Testis (tissue), 3 donors: ENCODE measurements around the gene DFFB. TPM values are rescaled to one million over a fixed set of nuclear protein-coding genes. Genes with fewer than 3 reads are reported as not detected.

Experiments used
- DNase-seq: peaks from one replicate; pipeline ENCODE4 v3.0.0-alpha.2; 2019
- H3K27ac ChIP-seq, 2 donors: fragments of 200-600 bp; sonication (generic); one replicate each; pipeline ENCODE4 v1.5.1; 2019
- H3K27me3 ChIP-seq: fragments of 200-600 bp; sonication (generic); one replicate; pipeline ENCODE4 v1.5.1; 2019
- H3K36me3 ChIP-seq: fragments of 200-600 bp; sonication (generic); one replicate; pipeline ENCODE4 v1.5.1; 2017; ENCODE audit warnings: low read depth; ENCODE audit errors: missing control alignments
- H3K4me1 ChIP-seq: fragments of 200-600 bp; sonication (generic); one replicate; pipeline ENCODE4 v1.5.1; 2019
- H3K4me3 ChIP-seq, 2 donors: fragments of 200-600 bp; sonication (generic); one replicate each; pipeline ENCODE4 v1.5.1; 2017 to 2019
- H3K9me3 ChIP-seq: fragments of 200-600 bp; sonication (generic); one replicate; pipeline ENCODE4 v1.5.1; 2017
- CTCF ChIP-seq, 3 experiments: fragments of 450-650 bp in 2 of 3; fragments of 200-600 bp in 1 of 3; sonication (generic) in 1 of 3; IDR thresholded peaks; one replicate each; pipeline ENCODE4 v1.5.1; 2016 to 2019; ENCODE audit warnings: antibody characterized with exemption in 3 of 3, mild to moderate bottlenecking in 2 of 3, moderate library complexity in 1 of 3
- POLR2A ChIP-seq: fragments of 450-650 bp; IDR thresholded peaks from one replicate; pipeline ENCODE4 v1.6.1; 2017; ENCODE audit warnings: antibody characterized with exemption, mild to moderate bottlenecking, moderate library complexity
- WGBS, 2 donors: methylation state at CpG; one replicate each; pipeline ENCODE4 v1.1.5; 2018; 5-methylcytosine and 5-hydroxymethylcytosine counted together
- intact Hi-C: fragments of 100-400 bp; cut with DNase I; formaldehyde crosslinking; loops from one replicate; pipeline ENCODE4 v1.15.1; 2023; ENCODE audit warnings: low total_unique reads
- polyA plus RNA-seq: library from polyadenylated mRNA; stranded (reverse); fragments of 350-450 nt; fragmentation: Illumina TruSeq; extraction: RNeasy Lipid Tissue Mini Kit (QIAGEN cat#74804); gene quantifications from one replicate; pipeline ENCODE4 v1.2.3, GENCODE V29; 2014; ENCODE audit warnings: low read depth, low replicate concordance; ENCODE audit not compliant: insufficient read depth
- total RNA-seq, 2 donors: library from RNA; depleted of rRNA; stranded (reverse); fragments of >200 nt; gene quantifications; one replicate each; pipeline ENCODE4 v1.2.3, GENCODE V29; 2016

DFFB gene
- total and polyA plus RNA-seq, 3 donors from 2014 or later = 3.4 to 8.4 (median 6.9) TPM

GRCh38 chr1:3872546-3872945, 15.3 kb downstream of the DFFB start:
- TF ChIP-seq CTCF (IDR thresholded peaks at IDR 0.05) = no peak
- no peaks in the 10 kb centered on the region for H3K36me3 ChIP-seq

GRCh38 chr1:3874736-3875135, 17.5 kb downstream of the DFFB start:
- no peaks in the 10 kb centered on the region for H3K27me3 ChIP-seq
- H3K36me3 ChIP-seq = no peaks in the 10 kb centered on the region
- WGBS, 2 donors = 93 to 94% methylated on average over 23 of the region's 23 CpGs
- no peak for DNase-seq
- H3K27ac ChIP-seq = no peak overlapping the region
- no peak overlapping the region for H3K4me3 ChIP-seq
- no peaks in the 10 kb centered on the region for H3K4me1 ChIP-seq
- no peaks in the 10 kb centered on the region for H3K9me3 ChIP-seq
- TF ChIP-seq POLR2A (no peak), CTCF (IDR thresholded peaks at IDR 0.05) (no peak)
- intact Hi-C loops = no loop called here

More at GRCh38 chr1:3872546-3872945, 15.3 kb downstream of the DFFB start:
- no peak overlapping the region for H3K4me3 ChIP-seq
- DNase-seq = no peak
- intact Hi-C loops = no loop called here
- no peaks in the 10 kb centered on the region for H3K9me3 ChIP-seq
- no peaks in the 10 kb centered on the region for H3K4me1 ChIP-seq
- H3K27me3 ChIP-seq = no peaks in the 10 kb centered on the region
- no peak overlapping the region for H3K27ac ChIP-seq
- 89 to 94% methylated on average over 8 of the region's 8 CpGs for WGBS, 2 donors

DNA sequence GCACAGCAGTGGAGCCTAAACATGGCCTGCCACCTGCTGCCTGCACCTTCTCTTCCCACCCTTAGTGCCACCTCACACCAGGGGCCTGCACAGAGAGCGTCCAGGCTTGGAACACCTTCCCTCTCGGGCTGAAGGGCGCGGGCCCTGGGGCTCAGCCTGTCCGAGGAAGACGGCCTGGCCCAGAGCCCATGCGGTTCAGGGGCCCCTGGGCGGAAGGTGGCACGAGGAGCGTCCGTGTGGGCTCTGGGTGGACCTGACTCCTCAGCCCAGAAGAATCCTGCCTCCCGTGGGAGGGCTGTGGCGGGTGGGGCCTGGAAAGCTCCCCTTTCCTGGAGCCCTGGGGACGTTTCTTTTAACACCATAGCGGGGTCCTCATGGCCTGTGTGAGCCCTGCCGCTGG, 19.4 kb downstream of the DFFB start:
- Histone ChIP-seq H3K9me3 (no peaks in the 10 kb centered on the region), H3K4me3 (no peak overlapping the region), H3K27ac (no peak overlapping the region), H3K27me3 (no peaks in the 10 kb centered on the region), H3K36me3 (no peaks in the 10 kb centered on the region), H3K4me1 (no peaks in the 10 kb centered on the region)
- 85 to 92% methylated on average over 12 to 16 of the region's 16 CpGs for WGBS, 2 donors
- TF ChIP-seq CTCF (IDR thresholded peaks at IDR 0.05) = no peak
- no peak for TF ChIP-seq POLR2A
- intact Hi-C loops = no loop called here
- no peak for DNase-seq

GRCh38 chr1:3879099-3879498, 21.8 kb downstream of the DFFB start:
- H3K27me3 ChIP-seq = no peaks in the 10 kb centered on the region
- intact Hi-C loops = no loop called here
- no peak overlapping the region for H3K27ac ChIP-seq
- no peak overlapping the region for H3K4me3 ChIP-seq
- TF ChIP-seq CTCF (IDR thresholded peaks at IDR 0.05) = no peak
- no peak for TF ChIP-seq POLR2A
- no peak for DNase-seq
- 94 to 95% methylated on average over 7 of the region's 7 CpGs for WGBS, 2 donors
- H3K4me1 ChIP-seq = no peaks in the 10 kb centered on the region
- H3K36me3 ChIP-seq = no peaks in the 10 kb centered on the region
- H3K9me3 ChIP-seq = no peaks in the 10 kb centered on the region

- intact Hi-C loops = no loop called here
- TF ChIP-seq POLR2A = no peak
- no peak for TF ChIP-seq CTCF (IDR thresholded peaks at IDR 0.05)
- H3K27me3 ChIP-seq = no peaks in the 10 kb centered on the region
- no peak overlapping the region for H3K4me3 ChIP-seq
- no peaks in the 10 kb centered on the region for H3K36me3 ChIP-seq
- no peaks in the 10 kb centered on the region for H3K9me3 ChIP-seq
- H3K27ac ChIP-seq = no peak overlapping the region
- no peak for DNase-seq
- no peaks in the 10 kb centered on the region for H3K4me1 ChIP-seq
- WGBS, 2 donors = 84 to 87% methylated on average over 9 of the region's 9 CpGs
Measured at GRCh38 chr1:3879787-3880428, 22.6 kb downstream of the DFFB start.
